Subcutaneous adipose tissue (tissue), 4 donors: ENCODE data around the gene FAM43A. TPM values are rescaled to one million over a fixed set of nuclear protein-coding genes. Genes with fewer than 3 reads are reported as not detected.

Experiments used
- CTCF ChIP-seq: fragments of 450-650 bp; IDR thresholded peaks from one replicate; pipeline ENCODE4 v1.5.1; 2016; ENCODE audit warnings: low read depth, mild to moderate bottlenecking, control low read depth, antibody characterized with exemption, moderate library complexity
- total RNA-seq, 4 donors: library from RNA; depleted of rRNA; stranded (reverse); fragments of >200 nt; gene quantifications; one replicate each; pipeline ENCODE4 v1.1.0, GENCODE V29; 2016

FAM43A gene
- total RNA-seq, 4 donors from 2014 or later: 4.4 to 24.5 (median 9.1) TPM

GRCh38 chr3:194667363-194667762, 18.3 kb upstream of the FAM43A start:
- no peak for TF ChIP-seq CTCF

GRCh38 chr3:194671511-194671899, 14.2 kb upstream of the FAM43A start:
- no peak for TF ChIP-seq CTCF

GRCh38 chr3:194671900-194672808, 13.5 kb upstream of the FAM43A start, which contains the start of gene LSG1:
TSS of gene LSG1 (minus strand) at chr3:194672191. CDS start at chr3:194672162, 29 bp downstream.
- no peak for TF ChIP-seq CTCF

- TF ChIP-seq CTCF: no peak
Observed at GRCh38 chr3:194672876-194673275, 12.8 kb upstream of the FAM43A start.

GRCh38 chr3:194673761-194674160, 11.9 kb upstream of the FAM43A start:
- TF ChIP-seq CTCF: no peak

- no peak for TF ChIP-seq CTCF
Observed at GRCh38 chr3:194675081-194675640, 10.5 kb upstream of the FAM43A start.

- no peak for TF ChIP-seq CTCF
Observed at GRCh38 chr3:194675680-194676079, 10.0 kb upstream of the FAM43A start.
